Right ventricle myocardium inferior (tissue), 1 donor: ENCODE results near the gene TMEM213. TPM values are rescaled to one million over a fixed set of nuclear protein-coding genes. Genes with fewer than 3 reads are reported as not detected.
"Not testable (repeated sequence)": the region's sequence is repeated elsewhere in the genome, so short reads cannot be mapped to it uniquely, and the experiment has no call there.

Experiments
- ATAC-seq: fragments of 200-7000 bp; cut with Tn5 transposase; one replicate; pipeline ENCODE4 v1.9.1; 2020; ENCODE audit warnings: mild to moderate bottlenecking, moderate library complexity
- DNase-seq: peaks from one replicate; pipeline ENCODE4 v3.0.0; 2021; ENCODE audit errors: missing footprints
- intact Hi-C: fragments of 100-400 bp; cut with DNase I; formaldehyde crosslinking; loops from one replicate; pipeline ENCODE4 v1.11.0; 2022
- total RNA-seq: library from RNA; stranded (reverse); fragmentation: NEBNext Ultra II Directional; extraction: Animal tissue kit (Norgen Biotek cat#: 25700); gene quantifications from one replicate; pipeline ENCODE4 v1.2.1, GENCODE V29; 2021
- donor health status: DM: no; HTN: yes; CAD: no; lungs with severe emphysema.

Gene TMEM213
- total RNA-seq, 1 donor from 2014 or later = not detected

DNA sequence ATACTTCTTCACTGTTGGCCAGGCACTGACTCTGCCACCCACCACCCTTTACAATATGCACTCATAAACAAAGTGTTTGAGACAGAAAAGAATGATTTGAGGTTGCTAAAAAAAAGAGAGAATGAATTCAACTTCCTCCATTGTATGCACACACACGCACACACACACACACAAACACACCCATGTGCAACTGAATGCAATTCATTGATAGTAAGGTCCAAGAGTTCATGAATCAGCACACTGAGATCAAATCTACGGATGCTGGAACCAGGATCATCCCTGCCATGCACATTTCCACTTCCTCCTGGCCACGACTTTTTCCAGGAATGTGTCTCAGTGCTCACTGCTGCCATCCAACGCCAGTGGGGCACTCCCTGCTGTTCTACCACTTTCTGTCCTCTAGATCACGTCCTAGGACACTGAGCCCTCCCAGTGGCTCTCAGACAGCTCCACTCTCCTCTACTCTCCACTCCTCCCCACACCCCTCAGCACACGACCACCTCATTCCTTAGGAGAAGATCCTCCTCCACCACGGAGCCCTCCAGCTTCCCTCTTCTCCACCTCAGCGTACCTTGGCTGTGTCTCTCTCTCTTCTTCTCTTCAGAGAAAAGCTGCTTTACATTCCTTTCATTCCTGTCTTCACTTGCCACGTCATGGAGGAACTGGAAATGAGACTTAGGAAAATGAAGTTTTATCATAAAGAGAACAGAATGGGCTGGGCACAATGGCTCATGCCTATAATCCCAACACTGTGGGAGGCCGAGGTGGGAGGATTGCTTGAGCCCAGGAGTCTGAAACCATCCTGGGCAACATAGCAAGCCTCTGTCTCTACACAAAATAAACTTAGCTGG lies 12.0 kb upstream of the TMEM213 start:
- ATAC-seq (no peak), DNase-seq (no peak)
- intact Hi-C loops = no loop called here

DNA sequence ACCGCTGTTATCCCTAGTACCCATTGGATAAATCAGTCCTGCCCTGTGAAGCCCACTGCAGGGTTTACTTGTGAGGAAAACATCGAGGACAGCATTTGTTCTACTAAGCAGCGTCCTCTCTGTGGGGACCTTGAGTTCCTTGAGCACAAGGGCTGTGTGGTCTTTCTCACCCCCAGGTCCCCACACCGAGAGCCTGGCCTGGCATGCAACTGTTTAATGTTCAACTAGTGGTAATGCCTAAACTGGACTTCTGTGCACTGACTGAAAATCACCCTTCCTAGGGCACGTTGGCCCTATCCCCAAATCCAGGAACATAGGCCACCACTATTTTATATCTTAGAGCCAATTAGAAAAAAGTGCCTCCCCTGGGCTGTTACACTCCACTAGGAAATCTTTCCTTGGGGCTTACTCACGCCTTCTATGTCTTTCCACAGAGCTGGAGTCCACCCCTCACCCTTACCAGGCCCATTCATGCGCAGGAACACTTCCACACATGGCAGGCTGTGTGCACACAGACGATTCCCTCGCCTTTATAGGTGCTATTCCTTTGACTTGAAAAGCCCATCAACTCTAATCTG lies 1.7 kb upstream of the TMEM213 start:
- intact Hi-C loops = no loop called here
- DNase-seq = no peak
- ATAC-seq = no peak

DNA sequence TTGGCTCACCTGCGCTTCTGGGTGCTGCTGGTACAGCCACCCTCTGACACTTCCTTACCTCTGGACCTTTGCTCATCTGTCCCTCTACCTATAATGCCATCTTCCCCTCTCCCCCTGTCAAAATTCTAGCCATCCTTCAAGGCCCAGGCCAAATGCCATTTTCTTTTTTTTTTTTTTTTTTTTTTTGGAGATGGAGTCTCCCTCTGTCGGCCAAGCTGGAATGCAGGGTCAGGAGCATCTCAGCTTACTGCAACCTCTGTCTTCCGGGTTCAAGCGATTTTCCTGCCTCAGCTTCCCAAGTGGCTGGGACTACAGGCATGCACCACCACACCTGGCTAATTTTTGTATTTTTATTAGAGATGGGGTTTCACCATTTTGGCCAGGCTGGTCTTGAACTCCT lies 748 bp upstream of the TMEM213 start:
- DNase-seq, intact Hi-C loops, ATAC-seq: not testable (repeated sequence)

DNA sequence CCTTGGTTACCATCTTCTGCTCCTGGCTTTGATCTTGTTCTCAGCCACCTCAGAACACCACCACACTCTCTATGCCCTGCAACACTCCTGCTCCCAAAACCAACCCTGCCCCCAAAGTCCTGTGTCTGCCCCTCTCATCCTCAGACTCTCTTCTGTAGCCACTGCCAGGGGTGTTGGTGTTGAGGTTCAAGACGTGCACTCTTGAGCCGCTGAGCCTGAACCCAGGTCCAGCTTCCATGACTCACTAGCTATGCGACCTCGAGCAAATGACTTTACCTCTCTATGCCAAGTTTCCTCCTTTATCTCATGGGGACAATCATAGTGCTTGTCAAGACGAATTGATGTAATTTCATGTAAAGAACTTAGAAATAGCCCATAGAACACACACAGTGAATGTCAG lies 1.0 kb downstream of the TMEM213 start:
- DNase-seq (no peak), ATAC-seq (no peak)
- intact Hi-C loops = no loop called here

DNA sequence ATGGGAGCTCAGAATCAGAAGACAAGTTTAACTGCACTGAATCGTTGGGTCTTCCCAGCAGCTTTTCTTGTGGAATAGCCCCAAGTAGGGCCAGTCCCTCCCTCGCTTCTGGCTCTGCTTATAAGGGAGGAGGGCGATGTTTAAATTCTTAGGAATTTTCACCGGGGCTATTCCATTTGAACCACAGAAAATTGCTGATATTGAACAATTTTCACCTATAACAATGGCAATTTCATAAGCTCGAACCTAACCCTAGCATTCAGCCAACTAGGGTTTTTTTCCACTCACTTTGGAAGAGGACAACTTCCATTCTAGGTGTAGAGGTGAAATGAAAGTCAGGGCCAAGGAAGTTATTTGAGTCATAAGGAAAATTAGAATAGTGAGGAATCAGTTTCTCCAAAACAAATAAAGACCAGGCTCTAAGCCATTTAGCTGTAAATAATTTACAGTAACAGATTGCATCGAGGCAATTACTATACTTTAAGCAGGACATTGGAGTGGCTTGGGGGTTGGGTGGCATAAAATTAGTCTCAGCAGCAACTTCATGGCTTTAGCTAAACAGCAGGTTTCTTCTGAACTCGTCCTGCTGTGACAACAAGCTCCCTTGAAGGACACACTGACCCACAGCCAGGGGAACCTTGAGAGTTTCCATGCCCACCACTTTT lies 1.7 kb downstream of the TMEM213 start:
- no peak for DNase-seq
- no peak for ATAC-seq
- intact Hi-C loops = no loop called here

DNA sequence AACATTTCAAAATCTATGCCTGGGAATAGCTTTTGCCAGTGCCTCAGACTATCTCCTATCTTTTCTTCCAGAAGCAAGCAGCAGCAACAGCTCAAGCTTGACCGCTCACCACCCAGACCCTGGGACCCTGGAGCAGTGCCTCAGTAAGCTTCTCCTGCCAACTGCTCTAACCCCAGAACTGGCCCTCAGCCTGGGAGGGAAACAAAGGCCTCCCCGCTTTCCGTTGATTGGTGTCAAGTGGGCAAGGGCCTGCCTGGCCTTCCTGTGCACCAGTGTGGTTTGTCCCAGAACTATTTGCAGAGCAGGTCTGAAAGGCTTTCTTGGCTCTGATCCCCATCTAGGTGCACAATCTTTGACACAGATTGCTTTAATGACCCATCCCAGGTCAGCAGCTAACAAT lies 3.5 kb downstream of the TMEM213 start:
- ATAC-seq (no peak), DNase-seq (no peak)
- intact Hi-C loops = no loop called here

DNA sequence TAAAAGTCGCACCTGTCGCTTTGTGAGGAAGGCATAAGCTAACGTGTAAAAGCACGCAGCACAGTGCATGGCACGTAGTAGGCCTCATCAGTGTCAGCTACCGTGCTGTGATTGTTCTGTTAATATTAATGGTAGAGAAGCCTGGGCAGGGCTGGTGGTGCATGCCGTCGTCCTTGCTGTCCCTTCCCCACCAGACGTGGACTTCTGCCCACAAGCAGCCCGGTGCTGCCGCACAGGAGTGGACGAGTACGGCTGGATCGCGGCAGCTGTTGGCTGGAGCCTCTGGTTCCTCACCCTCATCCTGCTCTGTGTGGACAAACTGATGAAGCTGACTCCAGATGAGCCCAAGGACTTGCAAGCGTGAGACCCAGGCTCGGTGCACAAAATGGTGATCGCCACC lies 4.9 kb downstream of the TMEM213 start:
- ATAC-seq (no peak), DNase-seq (no peak)
- intact Hi-C loops = no loop called here

DNA sequence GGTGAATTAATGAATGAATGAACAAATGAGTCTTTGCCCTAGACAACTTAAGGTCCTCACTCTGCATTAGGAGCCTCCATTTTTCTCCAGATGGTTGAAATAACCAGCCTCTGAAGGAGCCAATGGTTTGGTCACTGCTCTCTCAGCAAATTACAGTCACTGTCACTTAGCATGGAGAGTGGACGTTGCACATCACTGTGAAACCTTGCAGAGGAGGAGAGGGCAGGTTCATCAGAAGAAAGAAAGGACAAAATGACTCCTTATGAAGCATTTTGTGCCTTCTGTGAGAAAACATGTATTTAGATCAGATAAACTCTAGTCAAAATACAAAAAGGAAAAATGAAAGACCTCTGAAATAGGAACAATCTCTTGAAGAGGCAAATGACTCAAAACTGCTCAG lies 6.8 kb downstream of the TMEM213 start:
- ATAC-seq = no peak
- no peak for DNase-seq
- intact Hi-C loops = no loop called here

DNA sequence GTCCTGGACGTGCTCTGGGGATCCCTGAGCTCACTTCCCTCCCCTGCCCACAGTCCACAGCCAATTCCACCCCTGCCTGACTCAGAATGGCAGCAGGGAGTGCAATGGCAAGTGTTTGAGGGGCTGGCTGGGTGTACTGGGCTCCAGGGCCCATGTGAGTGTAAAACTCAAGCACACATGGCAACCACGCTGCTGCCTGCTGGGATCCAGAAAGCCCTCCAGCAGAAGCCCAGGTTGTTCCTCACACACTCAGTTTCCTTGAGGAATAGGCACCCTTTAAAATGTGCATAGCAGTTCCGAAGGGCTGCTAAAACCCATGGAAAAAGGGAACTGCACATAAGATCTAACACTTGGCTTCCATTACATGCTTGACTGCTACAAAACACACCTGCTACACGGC lies 11.6 kb downstream of the TMEM213 start:
- intact Hi-C loops = no loop called here
- ATAC-seq (no peak), DNase-seq (no peak)

DNA sequence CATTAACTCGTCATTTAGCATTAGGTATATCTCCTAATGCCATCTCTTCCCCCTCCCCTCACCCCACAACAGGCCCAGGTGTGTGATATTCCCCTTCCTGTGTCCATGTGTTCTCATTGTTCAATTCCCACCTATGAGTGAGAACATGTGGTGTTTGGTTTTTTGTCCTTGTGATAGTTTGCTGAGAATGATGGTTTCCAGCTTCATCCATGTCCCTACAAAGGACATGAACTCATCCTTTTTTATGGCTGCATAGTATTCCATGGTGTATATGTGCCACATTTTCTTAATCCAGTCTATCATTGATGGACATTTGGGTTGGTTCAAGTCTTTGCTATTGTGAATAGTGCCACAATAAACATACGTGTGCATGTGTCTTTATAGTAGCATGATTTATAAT lies 13.5 kb downstream of the TMEM213 start:
- ATAC-seq = not testable (repeated sequence)

DNA sequence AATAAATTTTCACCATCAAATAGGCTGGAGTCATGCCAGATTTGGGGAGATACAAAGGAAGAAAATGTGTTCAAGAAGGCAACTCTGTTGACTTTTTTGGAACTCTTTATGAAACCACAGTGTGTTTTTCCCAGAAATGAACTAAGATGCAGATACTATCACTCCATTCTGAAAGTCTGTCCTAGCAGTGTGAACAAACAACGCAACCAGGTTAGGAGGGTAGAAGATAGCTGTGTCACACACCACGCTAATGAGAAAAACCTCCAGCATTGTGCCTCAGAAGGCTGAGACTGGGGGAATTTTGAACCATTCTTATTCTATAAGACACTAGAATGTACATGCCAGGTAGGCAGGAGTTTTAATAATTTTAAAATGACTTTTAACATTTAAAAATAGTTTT lies 16.2 kb downstream of the TMEM213 start:
- no peak for ATAC-seq
- intact Hi-C loops = no loop called here
- DNase-seq = no peak

More for the DNA sequence above, 13.5 kb downstream of the TMEM213 start:
- intact Hi-C loops, DNase-seq: not testable (repeated sequence)

DNA sequence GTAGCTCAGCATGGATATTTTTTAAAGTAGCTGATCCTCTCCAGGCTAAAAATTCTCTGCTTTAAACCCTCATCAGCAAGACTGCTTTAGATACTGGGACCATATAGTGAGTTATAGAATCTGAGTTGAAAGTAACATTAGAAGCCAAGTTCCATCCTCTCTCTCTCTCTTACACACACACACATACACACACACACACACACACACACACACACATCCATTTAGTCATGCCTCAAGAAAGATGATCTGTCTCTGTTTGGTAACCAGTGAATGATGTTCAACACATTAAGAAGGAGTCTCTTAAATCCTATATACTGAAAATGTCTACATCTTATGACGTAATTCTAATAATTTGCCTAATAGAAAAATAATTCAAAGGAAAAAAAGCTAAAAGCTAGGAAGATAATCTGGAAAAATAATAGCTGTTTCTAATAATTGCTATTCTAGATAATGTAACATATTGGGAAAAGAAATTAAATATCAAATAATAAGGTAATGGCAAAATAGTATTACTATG lies 17.1 kb downstream of the TMEM213 start:
- intact Hi-C loops = no loop called here
- DNase-seq = no peak
- ATAC-seq = no peak

DNA sequence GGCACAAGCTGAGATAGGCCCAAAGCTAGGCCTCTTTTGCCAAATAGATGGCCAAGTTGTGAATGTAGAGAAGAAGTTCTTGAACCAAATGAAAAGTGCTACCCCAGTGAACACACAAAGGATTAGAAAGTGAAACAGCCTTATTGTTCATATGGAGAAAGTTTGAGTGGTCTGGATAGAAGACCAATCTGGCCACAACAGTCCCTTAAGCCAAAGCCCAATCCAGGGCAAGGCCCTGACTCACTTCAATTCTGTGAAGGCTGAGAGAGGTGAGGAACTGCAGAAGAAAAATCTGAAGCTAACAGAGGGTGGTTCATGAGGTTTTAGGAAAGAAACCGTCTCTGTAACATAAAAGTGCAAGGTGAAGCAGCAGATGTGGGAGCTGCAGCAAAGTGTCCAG lies 18.9 kb downstream of the TMEM213 start:
- intact Hi-C loops = no loop called here
- DNase-seq (no peak), ATAC-seq (no peak)

DNA sequence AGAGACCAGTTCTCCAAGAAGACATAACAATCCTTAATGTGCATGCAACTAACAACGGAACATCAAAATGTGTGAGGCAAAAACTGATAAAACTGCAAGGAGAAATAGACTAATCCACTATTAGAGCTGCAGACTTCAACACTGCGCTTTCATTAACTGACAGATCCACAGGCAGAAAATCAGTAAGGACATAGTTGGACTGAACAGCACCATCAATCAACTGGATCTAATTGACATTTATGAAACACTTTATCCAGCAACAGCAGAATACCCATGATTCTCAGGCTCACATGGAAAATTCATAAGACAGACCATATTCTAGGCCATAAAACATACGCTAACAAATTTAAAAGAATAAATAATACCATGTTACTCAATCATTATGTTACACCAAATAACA lies 21.8 kb downstream of the TMEM213 start:
- ATAC-seq = no peak
- DNase-seq = no peak
- intact Hi-C loops = no loop called here

DNA sequence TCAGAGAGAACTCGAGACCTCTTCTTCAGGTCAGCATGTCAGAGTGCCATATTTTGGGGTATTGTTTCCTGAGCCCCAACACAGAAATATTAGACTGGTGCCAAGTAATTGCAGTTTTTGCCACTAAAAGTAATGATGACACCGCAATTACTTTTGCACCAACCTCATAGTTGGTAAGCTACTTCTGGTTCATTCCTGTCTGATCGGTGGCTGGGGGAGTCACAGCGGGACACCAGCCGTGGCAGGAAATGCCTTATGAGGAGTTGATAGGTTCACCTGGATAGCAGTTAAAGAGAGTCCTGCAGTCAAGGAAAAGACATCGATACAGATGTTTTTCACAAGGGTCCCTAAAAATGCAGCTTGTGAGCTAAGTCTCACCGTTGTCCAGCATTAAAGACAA lies 24.1 kb downstream of the TMEM213 start:
- intact Hi-C loops = no loop called here
- ATAC-seq (no peak), DNase-seq (no peak)

DNA sequence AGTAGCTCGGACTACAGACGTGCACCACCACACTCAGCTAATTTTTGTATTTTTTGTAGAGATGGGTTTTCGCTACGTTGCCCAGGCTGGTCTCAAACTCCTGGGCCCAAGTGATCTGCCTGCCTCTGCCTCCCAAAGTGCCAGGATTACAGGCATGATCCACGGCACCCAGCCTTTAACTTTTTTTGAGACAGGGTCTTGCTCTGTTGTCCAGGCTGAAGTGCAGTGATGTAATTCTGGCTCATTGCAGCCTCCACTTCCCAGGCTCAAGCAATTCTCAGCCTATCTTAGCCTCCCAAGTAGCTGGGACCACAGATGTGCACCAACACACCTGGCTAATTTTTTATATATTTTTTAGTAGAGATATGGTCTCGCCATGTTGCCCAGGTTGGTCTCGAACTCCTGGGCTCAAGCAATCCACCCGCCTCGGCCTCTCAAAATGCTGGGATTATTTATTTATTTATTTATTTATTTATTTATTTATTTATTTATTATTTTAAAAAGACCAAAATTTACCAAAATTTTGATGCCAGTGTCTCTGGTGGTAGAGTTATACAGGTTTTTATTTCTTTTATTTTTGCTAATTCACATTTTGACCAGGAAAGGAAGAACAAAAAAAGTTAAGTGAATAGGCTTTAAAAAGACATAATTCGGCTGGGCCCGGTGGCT lies 25.2 kb downstream of the TMEM213 start:
- intact Hi-C loops = no loop called here
- no peak for ATAC-seq
- DNase-seq = no peak

DNA sequence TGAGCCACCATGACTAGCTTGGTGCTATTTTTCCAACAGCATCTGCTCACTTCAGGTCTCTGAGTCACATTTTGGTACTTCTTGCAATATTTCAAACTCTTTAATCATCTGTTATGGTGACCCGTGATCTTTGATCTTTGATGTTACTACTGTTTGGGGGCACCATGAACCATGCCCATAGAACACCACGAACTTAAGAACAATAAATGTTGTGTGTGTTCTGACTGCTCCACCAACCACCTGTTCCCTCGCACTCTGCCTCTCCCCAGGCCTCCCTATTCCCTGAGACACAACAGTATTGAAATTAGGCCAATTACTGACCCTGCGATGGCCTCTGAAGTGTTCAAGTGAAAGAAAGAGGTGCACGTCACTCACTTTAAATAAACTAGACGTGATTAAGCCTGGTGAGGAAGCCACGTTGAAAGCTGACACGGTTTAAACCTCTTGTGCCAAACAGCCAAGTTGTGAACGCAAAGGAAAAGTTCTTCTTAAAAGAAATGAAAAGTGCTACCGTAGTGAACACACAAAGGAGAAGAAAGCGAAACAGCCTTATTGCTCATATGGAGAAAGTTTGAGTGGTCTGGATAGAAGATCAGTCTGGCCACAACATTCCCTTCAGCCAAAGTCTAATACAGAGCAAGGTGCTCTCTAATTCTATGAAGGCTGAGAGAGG lies 27.4 kb downstream of the TMEM213 start:
- ATAC-seq (no peak), DNase-seq (no peak)
- intact Hi-C loops = no loop called here

DNA sequence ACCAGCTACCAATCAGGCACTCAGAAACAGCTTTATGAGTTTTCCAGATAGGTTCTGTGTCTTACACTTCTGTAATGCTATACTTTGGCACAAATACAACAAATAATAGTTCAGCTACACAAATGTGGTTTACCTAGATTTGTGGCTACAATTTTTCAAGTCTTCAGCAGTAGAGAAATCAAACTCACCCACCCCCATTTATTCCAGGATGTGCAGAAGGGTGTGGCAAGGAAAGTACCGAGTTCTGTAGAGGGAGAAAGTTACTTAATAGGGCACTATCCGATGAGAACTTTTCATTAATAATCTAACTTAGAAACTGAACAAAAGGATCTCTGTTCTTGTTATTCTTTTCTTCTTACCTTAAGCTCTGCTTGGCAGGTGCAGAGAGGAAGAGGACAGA lies 30.5 kb downstream of the TMEM213 start:
- ATAC-seq = no peak
- intact Hi-C loops = no loop called here
- no peak for DNase-seq

DNA sequence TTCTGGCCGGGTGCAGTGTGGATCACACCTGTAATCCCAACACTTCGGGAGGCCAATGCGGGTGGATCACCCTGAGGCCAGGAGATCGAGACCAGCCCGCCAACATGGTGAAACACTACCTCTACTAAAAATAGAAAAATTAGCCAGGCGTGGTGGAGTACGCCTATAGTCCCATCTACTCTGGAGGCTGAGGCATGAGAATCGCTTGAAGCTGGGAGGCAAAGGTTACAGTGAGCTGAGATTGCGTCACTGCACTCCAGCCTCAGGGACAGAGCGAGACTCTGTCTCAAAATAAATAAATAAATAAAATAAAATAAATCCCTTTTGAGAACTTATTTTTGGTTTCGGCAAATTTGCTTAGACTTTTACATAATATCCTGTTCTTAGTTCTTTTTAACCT lies 31.5 kb downstream of the TMEM213 start:
- ATAC-seq (no peak), DNase-seq (no peak)
- intact Hi-C loops = no loop called here
